IMR-90 (cell line): ENCODE measurements around the gene EXOC6B. TPM values are rescaled to one million over a fixed set of nuclear protein-coding genes. Genes with fewer than 3 reads are reported as not detected.

Experiments
- ATAC-seq: fragments of 200-7000 bp; cut with Tn5 transposase; 2 replicates; pipeline ENCODE4 v1.9.1; 2020; ENCODE audit warnings: low read depth, mild to moderate bottlenecking, moderate library complexity
- BruUV-seq: library from RNA; stranded (reverse); fragments of 400-500 nt; replicated peaks from 2 replicates; lab custom pipeline; 2021; lab: Mats Ljungman, UMichigan
- CTCF ChIA-PET: fragments of 300-600 bp; formaldehyde crosslinking; extraction: SDS; loops from one replicate; lab custom pipeline; 2021; ENCODE audit warnings: antibody characterized with exemption; lab: Yijun Ruan, JAX
- POLR2A ChIA-PET: fragments of 300-600 bp; sonication (Branson Sonifier 250); formaldehyde crosslinking; loops from one replicate; lab custom pipeline; 2022; ENCODE audit warnings: antibody characterized with exemption; ENCODE audit not compliant: unreplicated experiment; lab: Charles Lee
- DNase-seq: peaks from one replicate; pipeline ENCODE4 v3.0.0; 2013
- H2AFZ ChIP-seq: replicated peaks from 2 replicates; pipeline ENCODE3; 2013; ENCODE audit warnings: low read length, mild to moderate bottlenecking; ENCODE audit not compliant: poor library complexity
- H2AK5ac ChIP-seq: 2 replicates; pipeline ENCODE4 v1.6.1; 2013; ENCODE audit warnings: low read depth, low read length, inconsistent platforms
- H2AK9ac ChIP-seq: replicated peaks from 2 replicates; pipeline ENCODE3; 2013; ENCODE audit warnings: mild to moderate bottlenecking, low read depth, low read length, moderate library complexity; ENCODE audit not compliant: poor library complexity
- H2BK120ac ChIP-seq: 2 replicates; pipeline ENCODE4 v1.6.1; 2013; ENCODE audit warnings: low read depth, low read length, inconsistent platforms
- H2BK15ac ChIP-seq: 3 replicates; pipeline ENCODE4 v1.6.1; 2013; ENCODE audit warnings: low read depth, low read length, inconsistent platforms
- H2BK20ac ChIP-seq: 2 replicates; pipeline ENCODE4 v1.6.1; 2013; ENCODE audit warnings: low read depth, mild to moderate bottlenecking, inconsistent platforms, low read length, moderate library complexity
- H2BK5ac ChIP-seq: 2 replicates; pipeline ENCODE4 v1.6.1; 2013; ENCODE audit warnings: mild to moderate bottlenecking, low read depth, low read length, inconsistent platforms; ENCODE audit not compliant: poor library complexity, severe bottlenecking
- H3K14ac ChIP-seq: replicated peaks from 2 replicates; pipeline ENCODE4 v1.6.1; 2013; ENCODE audit warnings: low read depth, low read length, inconsistent platforms
- H3K18ac ChIP-seq: 2 replicates; pipeline ENCODE4 v1.6.1; 2013; ENCODE audit warnings: low read depth, low read length, control low read depth
- H3K23ac ChIP-seq: 2 replicates; pipeline ENCODE4 v1.6.1; 2013; ENCODE audit warnings: low read depth, low read length, inconsistent platforms
- H3K27ac ChIP-seq: 2 replicates; pipeline ENCODE4 v1.5.1; 2013; ENCODE audit warnings: mild to moderate bottlenecking, control low read depth, low read length; ENCODE audit not compliant: insufficient read depth
- H3K27me3 ChIP-seq: 2 replicates; pipeline ENCODE4 v1.6.1; 2013; ENCODE audit warnings: low read length; ENCODE audit not compliant: control insufficient read depth, insufficient read depth
- H3K36me3 ChIP-seq: 2 replicates; pipeline ENCODE4 v1.6.1; 2013; ENCODE audit warnings: low read length, mixed read lengths; ENCODE audit not compliant: control insufficient read depth, insufficient read depth
- H3K4ac ChIP-seq: 2 replicates; pipeline ENCODE4 v1.6.1; 2013; ENCODE audit warnings: low read depth, low read length, inconsistent platforms
- H3K4me1 ChIP-seq: 2 replicates; pipeline ENCODE4 v1.6.1; 2013; ENCODE audit warnings: low read length, mixed read lengths; ENCODE audit not compliant: control insufficient read depth, insufficient read depth
- H3K4me2 ChIP-seq: 2 replicates; pipeline ENCODE4 v1.6.1; 2013; ENCODE audit warnings: low read depth, mild to moderate bottlenecking, control low read depth, low read length, moderate library complexity
- H3K4me3 ChIP-seq: 2 replicates; pipeline ENCODE4 v1.5.1; 2013; ENCODE audit warnings: low read depth, mild to moderate bottlenecking, control low read depth, low read length, moderate library complexity; ENCODE audit not compliant: insufficient read depth
- H3K56ac ChIP-seq: 2 replicates; pipeline ENCODE4 v1.6.1; 2013; ENCODE audit warnings: low read length, inconsistent platforms; ENCODE audit not compliant: insufficient read depth; ENCODE audit errors: extremely low read depth
- H3K79me1 ChIP-seq, 2 experiments: 2 replicates each; pipeline ENCODE4 v1.6.1; 2013; ENCODE audit warnings: low read length in 2 of 2, inconsistent platforms in 1 of 2, low read depth in 1 of 2
- H3K9ac ChIP-seq: 2 replicates; pipeline ENCODE4 v1.6.1; 2013; ENCODE audit warnings: low read depth, low read length, control low read depth
- H3K9me1 ChIP-seq: 2 replicates; pipeline ENCODE4 v1.6.1; 2013; ENCODE audit warnings: low read length, inconsistent platforms; ENCODE audit not compliant: insufficient read depth
- H3K9me3 ChIP-seq: 2 replicates; pipeline ENCODE4 v1.6.1; 2013; ENCODE audit warnings: low read length; ENCODE audit not compliant: control insufficient read depth, insufficient read depth
- H4K20me1 ChIP-seq: 2 replicates; pipeline ENCODE4 v1.6.1; 2013; ENCODE audit warnings: low read length, inconsistent platforms; ENCODE audit not compliant: insufficient read depth
- H4K5ac ChIP-seq: 2 replicates; pipeline ENCODE4 v1.6.1; 2013; ENCODE audit warnings: mild to moderate bottlenecking, low read depth, low read length, control low read depth
- H4K8ac ChIP-seq, 2 experiments: 2 replicates each; pipeline ENCODE4 v1.6.1; 2013; ENCODE audit warnings: low read depth in 2 of 2, low read length in 2 of 2, control low read depth in 1 of 2, inconsistent platforms in 1 of 2
- H4K91ac ChIP-seq: 2 replicates; pipeline ENCODE4 v1.6.1; 2013; ENCODE audit warnings: low read depth, low read length, inconsistent platforms; ENCODE audit not compliant: insufficient read depth
- CEBPB ChIP-seq: IDR thresholded peaks from 2 replicates; pipeline ENCODE4 v1.6.1; 2012; ENCODE audit warnings: low read depth, low read length, improper control_type of control experiment
- CTCF ChIP-seq: conservative IDR thresholded peaks from 2 replicates; pipeline ENCODE4 v1.5.1; 2012; ENCODE audit warnings: mild to moderate bottlenecking, low read depth, low read length, improper control_type of control experiment
- MAFK ChIP-seq: IDR thresholded peaks from 2 replicates; pipeline ENCODE4 v1.6.1; 2012; ENCODE audit warnings: low read depth, low read length, improper control_type of control experiment
- RCOR1 ChIP-seq: IDR thresholded peaks from 2 replicates; pipeline ENCODE4 v1.6.1; 2012; ENCODE audit warnings: mild to moderate bottlenecking, low read length, improper control_type of control experiment; ENCODE audit not compliant: insufficient replicate concordance
- RFX5 ChIP-seq: IDR thresholded peaks from 2 replicates; pipeline ENCODE4 v1.8.0; 2012; ENCODE audit warnings: low read depth, mild to moderate bottlenecking, low read length, moderate library complexity
- SMC3 ChIP-seq: fragments of 150-350 bp; IDR thresholded peaks from 2 replicates; pipeline ENCODE4 v1.6.1; 2016; ENCODE audit warnings: low read depth, mild to moderate bottlenecking, antibody characterized with exemption, low read length, moderate library complexity
- USF2 ChIP-seq: fragments of 150-350 bp; IDR thresholded peaks from 2 replicates; pipeline ENCODE4 v1.6.1; 2017; ENCODE audit warnings: mild to moderate bottlenecking, antibody characterized with exemption, low read length, low read depth
- WGBS, 2 experiments: methylation state at CpG; one replicate each; pipeline versions ENCODE4 v1.1.5 to v1.1.7; 2013; ENCODE audit warnings: missing lambda C conversion rate in 2 of 2; ENCODE audit not compliant: insufficient read length in 1 of 2; ENCODE audit errors: extremely low coverage in 2 of 2; 5-methylcytosine and 5-hydroxymethylcytosine counted together
- dilution Hi-C: fragments of 300-500 bp; cut with HindIII; formaldehyde crosslinking; loops from one replicate; pipeline ENCODE4 v1.14.3; 2018; ENCODE audit warnings: low sequenced_read_pairs; ENCODE audit not compliant: unreplicated experiment
- in situ Hi-C: fragments of 300-500 bp; cut with MboI; formaldehyde crosslinking; loops from 3 replicates; pipeline ENCODE4 v1.14.3; 2019; ENCODE audit warnings: low sequenced_read_pairs, inconsistent platforms, mixed read lengths
- intact Hi-C: fragments of 100-400 bp; cut with micrococcal nuclease; formaldehyde crosslinking; loops from 2 replicates; pipeline ENCODE4 v1.10.0; 2022
- polyA plus RNA-seq, 3 experiments: library from polyadenylated mRNA; depleted of rRNA; stranded (reverse); fragments of >200 nt; gene quantifications; 2 replicates each; pipeline ENCODE4 v1.2.3, GENCODE V29; 2012; ENCODE audit warnings: low replicate concordance in 1 of 3
- total RNA-seq: library from RNA; depleted of rRNA; stranded (reverse); fragments of >200 nt; gene quantifications from 2 replicates; pipeline ENCODE4 v1.2.3, GENCODE V29; 2012

Gene EXOC6B
- total and polyA plus RNA-seq, 2 of the 4 experiments (the other 2 are of a cell fraction), result 10.2 to 29.4 TPM

- TF ChIP-seq RFX5, result no peak
- TF ChIP-seq MAFK, result no peak
- TF ChIP-seq USF2, result no peak
- no peak for TF ChIP-seq CTCF
- no peak for TF ChIP-seq CEBPB
- TF ChIP-seq RCOR1, result no peak
- no peak for TF ChIP-seq SMC3
- H3K27me3 ChIP-seq, result peaks cover 40% of the 10 kb centered on the region
- ATAC-seq, result no peak
- no peaks in the 10 kb centered on the region for H3K4me1 ChIP-seq
- H4K8ac ChIP-seq, result no peak overlapping the region
- no peak overlapping the region for H2AK5ac ChIP-seq
- H3K4me3 ChIP-seq, result no peak overlapping the region
- H3K56ac ChIP-seq, result no peak overlapping the region
- ChIA-PET CTCF (no interaction called here), POLR2A (no interaction called here)
- H2BK5ac ChIP-seq, result no peak overlapping the region
- no peak overlapping the region for H3K27ac ChIP-seq
- H4K91ac ChIP-seq, result no peak overlapping the region
- H2AFZ ChIP-seq, result no peak overlapping the region
- H3K4me2 ChIP-seq, result no peak overlapping the region
- no peak overlapping the region for H2BK20ac ChIP-seq
- no peak overlapping the region for H3K23ac ChIP-seq
- H3K79me1 ChIP-seq, result no peaks in the 10 kb centered on the region
- no peak overlapping the region for H4K5ac ChIP-seq
- no peaks in the 10 kb centered on the region for H4K20me1 ChIP-seq
- no peak overlapping the region for H2BK15ac ChIP-seq
- in situ Hi-C loops (no loop called here), intact Hi-C loops (no loop called here), dilution Hi-C loops (no loop called here)
- no peak for DNase-seq
- 0 out of 2 replicates have a peak, but pooled peaks cover 1% of the 10 kb centered on the region for H3K9me3 ChIP-seq
- no peak overlapping the region for H3K14ac ChIP-seq
- no peak overlapping the region for H2BK120ac ChIP-seq
- BruUV-seq, result no TSS peak
- no peaks in the 10 kb centered on the region for H3K9me1 ChIP-seq
- H3K9ac ChIP-seq, result no peak overlapping the region
- WGBS, 2 experiments, result no CpG with 5 or more reads among the region's 1 CpG
- H3K18ac ChIP-seq, result no peak overlapping the region
- no peaks in the 10 kb centered on the region for H3K36me3 ChIP-seq
- no peak overlapping the region for H2AK9ac ChIP-seq
- no peak overlapping the region for H3K4ac ChIP-seq
Measured at GRCh38 chr2:72849138-72849462, 23.3 kb upstream of the EXOC6B start.
